Mucosa of rectum (tissue), 2 donors: ENCODE results near the gene ZHX3.
A peak's percentile ranks its signal among the peaks of the same experiment; 100 is the strongest.

Experiments
- H3K27ac ChIP-seq, 2 donors: one replicate each; pipeline ENCODE4 v1.7.0; 2013; ENCODE audit warnings: inconsistent platforms in 2 of 2, low read depth in 2 of 2, low read length in 2 of 2
- H3K27me3 ChIP-seq, 2 donors: one replicate each; pipeline ENCODE4 v1.7.0; 2013; ENCODE audit warnings: low read length in 2 of 2; ENCODE audit not compliant: control insufficient read depth in 2 of 2, insufficient read depth in 2 of 2
- H3K36me3 ChIP-seq, 2 donors: one replicate each; pipeline ENCODE4 v1.7.0; 2013; ENCODE audit warnings: low read length in 2 of 2; ENCODE audit not compliant: control insufficient read depth in 2 of 2, insufficient read depth in 2 of 2
- H3K4me1 ChIP-seq, 2 donors: one replicate each; pipeline ENCODE4 v1.7.0; 2013; ENCODE audit warnings: low read length in 2 of 2, mild to moderate bottlenecking in 1 of 2; ENCODE audit not compliant: control insufficient read depth in 2 of 2, insufficient read depth in 2 of 2
- H3K4me3 ChIP-seq, 2 donors: one replicate each; pipeline ENCODE4 v1.7.0; 2013; ENCODE audit warnings: low read length in 2 of 2
- H3K9ac ChIP-seq, 2 donors: one replicate each; pipeline ENCODE4 v1.7.0; 2013; ENCODE audit warnings: low read length in 2 of 2, low read depth in 1 of 2, mild to moderate bottlenecking in 1 of 2
- H3K9me3 ChIP-seq, 2 donors: one replicate each; pipeline ENCODE4 v1.7.0; 2013; ENCODE audit warnings: low read length in 2 of 2; ENCODE audit not compliant: control insufficient read depth in 2 of 2
- donor health status: healthy.
- donor health status: Normal muscosa, but diverticular disease.

ZHX3 gene

DNA sequence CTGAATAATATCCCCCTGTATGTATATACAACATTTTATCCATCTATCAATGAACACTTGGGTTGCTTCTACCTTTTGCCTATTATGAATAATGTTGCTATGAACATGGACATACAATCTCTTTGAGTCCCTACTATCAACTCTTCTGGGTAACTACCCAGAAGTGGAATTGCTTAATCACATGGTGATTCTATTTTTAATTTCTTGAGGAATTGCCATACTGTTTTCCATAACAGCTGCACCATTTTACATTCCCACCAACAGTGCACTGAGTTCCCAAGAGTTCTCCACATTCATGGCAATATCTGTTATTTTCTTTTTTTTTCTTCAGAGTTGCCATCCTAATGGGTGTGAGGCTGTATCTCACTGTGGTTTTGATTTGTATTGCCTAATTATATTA, 88.3 kb downstream of the ZHX3 start:
- Histone ChIP-seq H3K27ac (no peak overlapping the region), H3K4me3 (no peak overlapping the region), H3K9ac (no peak overlapping the region), H3K36me3 (no peaks in the 10 kb centered on the region), H3K9me3 (no peaks in the 10 kb centered on the region), H3K4me1 (peaks cover 3 to 11% of the 10 kb centered on the region in 2 donors), H3K27me3 (no peaks in the 10 kb centered on the region)

- H3K4me3 ChIP-seq, result no peak overlapping the region
- no peak overlapping the region for H3K27ac ChIP-seq
- H3K9me3 ChIP-seq, result no peaks in the 10 kb centered on the region
- no peak overlapping the region for H3K9ac ChIP-seq
- H3K4me1 ChIP-seq, result peaks cover 3 to 11% of the 10 kb centered on the region in 2 donors
- H3K36me3 ChIP-seq, result no peaks in the 10 kb centered on the region
- no peaks in the 10 kb centered on the region for H3K27me3 ChIP-seq
These were observed 88.7 kb downstream of the ZHX3 start for GRCh38 chr20:41228858-41229257.

DNA sequence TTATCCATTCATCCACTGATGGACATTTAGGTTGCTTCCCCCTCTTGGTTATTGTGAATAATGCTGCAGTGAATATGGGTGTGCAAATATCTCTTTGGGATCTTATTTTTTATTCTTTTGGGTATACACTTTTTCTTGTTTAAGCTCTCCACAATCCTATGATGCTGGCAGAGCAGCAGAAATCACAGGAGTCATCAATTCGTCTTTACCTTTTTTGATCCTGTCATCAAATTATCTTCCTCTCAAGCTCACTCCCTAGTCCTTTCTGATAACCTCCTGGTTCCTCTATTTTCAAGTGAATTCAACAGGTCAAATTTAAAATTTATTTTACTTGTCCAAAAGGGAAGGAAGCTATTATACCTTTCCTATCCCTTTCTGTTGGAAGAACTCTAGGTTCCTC, 91.1 kb downstream of the ZHX3 start:
- no peak overlapping the region for H3K27ac ChIP-seq
- no peak overlapping the region for H3K4me3 ChIP-seq
- no peaks in the 10 kb centered on the region for H3K4me1 ChIP-seq
- no peaks in the 10 kb centered on the region for H3K9me3 ChIP-seq
- no peaks in the 10 kb centered on the region for H3K27me3 ChIP-seq
- H3K9ac ChIP-seq, result no peak overlapping the region
- no peaks in the 10 kb centered on the region for H3K36me3 ChIP-seq

- Histone ChIP-seq H3K27me3 (no peaks in the 10 kb centered on the region), H3K4me3 (no peak overlapping the region), H3K36me3 (no peaks in the 10 kb centered on the region), H3K4me1 (no peaks in the 10 kb centered on the region), H3K9me3 (no peaks in the 10 kb centered on the region), H3K9ac (no peak overlapping the region), H3K27ac (no peak overlapping the region)
These were observed 92.4 kb downstream of the ZHX3 start for GRCh38 chr20:41225091-41225490.

- Histone ChIP-seq H3K36me3 (no peaks in the 10 kb centered on the region), H3K4me1 (no peaks in the 10 kb centered on the region), H3K27me3 (no peaks in the 10 kb centered on the region), H3K9ac (no peak overlapping the region), H3K27ac (no peak overlapping the region), H3K4me3 (no peak overlapping the region), H3K9me3 (no peaks in the 10 kb centered on the region)
These were observed 93.2 kb downstream of the ZHX3 start for GRCh38 chr20:41224281-41224680.

GRCh38 chr20:41223112-41223511, 94.4 kb downstream of the ZHX3 start:
- no peak overlapping the region for H3K9ac ChIP-seq
- H3K4me1 ChIP-seq, result no peaks in the 10 kb centered on the region
- H3K4me3 ChIP-seq, result no peak overlapping the region
- H3K36me3 ChIP-seq, result no peaks in the 10 kb centered on the region
- no peaks in the 10 kb centered on the region for H3K9me3 ChIP-seq
- no peaks in the 10 kb centered on the region for H3K27me3 ChIP-seq
- no peak overlapping the region for H3K27ac ChIP-seq

- no peaks in the 10 kb centered on the region for H3K4me1 ChIP-seq
- no peaks in the 10 kb centered on the region for H3K9me3 ChIP-seq
- H3K27ac ChIP-seq, result no peak overlapping the region
- no peak overlapping the region for H3K9ac ChIP-seq
- H3K4me3 ChIP-seq, result no peak overlapping the region
- H3K36me3 ChIP-seq, result no peaks in the 10 kb centered on the region
- H3K27me3 ChIP-seq, result no peaks in the 10 kb centered on the region
These were observed 94.8 kb downstream of the ZHX3 start for GRCh38 chr20:41222703-41223102.

DNA sequence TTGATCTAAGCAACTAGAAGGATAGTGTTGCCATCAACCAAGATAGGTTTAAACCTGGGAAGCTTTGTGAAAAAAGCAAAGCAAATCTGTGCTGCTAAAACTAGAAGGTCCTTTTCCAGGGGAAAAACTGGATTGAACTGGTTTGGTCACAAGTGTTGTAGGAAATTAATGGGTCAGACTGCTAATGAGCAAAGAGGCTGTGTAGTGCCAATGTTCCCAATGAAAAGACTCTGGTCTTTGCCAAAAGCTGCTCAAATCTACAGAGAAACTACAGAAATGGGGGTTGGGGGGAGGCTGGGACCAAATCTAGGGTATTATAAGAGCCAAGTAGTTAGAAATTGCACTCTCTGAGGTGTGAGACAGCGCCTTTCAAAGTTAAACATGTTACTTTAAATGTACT, 95.2 kb downstream of the ZHX3 start:
- Histone ChIP-seq H3K9ac (no peak overlapping the region), H3K27ac (peak overlapping the region in 1 of 2 donors; percentile 44), H3K4me3 (no peak overlapping the region), H3K36me3 (no peaks in the 10 kb centered on the region), H3K4me1 (no peaks in the 10 kb centered on the region), H3K9me3 (no peaks in the 10 kb centered on the region), H3K27me3 (no peaks in the 10 kb centered on the region)

- H3K27me3 ChIP-seq, result no peaks in the 10 kb centered on the region
- peak overlapping the region in 1 of 2 donors; percentile 44 for H3K27ac ChIP-seq
- H3K9me3 ChIP-seq, result no peaks in the 10 kb centered on the region
- H3K9ac ChIP-seq, result no peak overlapping the region
- no peak overlapping the region for H3K4me3 ChIP-seq
- H3K36me3 ChIP-seq, result no peaks in the 10 kb centered on the region
- no peaks in the 10 kb centered on the region for H3K4me1 ChIP-seq
These were observed 95.8 kb downstream of the ZHX3 start for GRCh38 chr20:41221614-41222218.

DNA sequence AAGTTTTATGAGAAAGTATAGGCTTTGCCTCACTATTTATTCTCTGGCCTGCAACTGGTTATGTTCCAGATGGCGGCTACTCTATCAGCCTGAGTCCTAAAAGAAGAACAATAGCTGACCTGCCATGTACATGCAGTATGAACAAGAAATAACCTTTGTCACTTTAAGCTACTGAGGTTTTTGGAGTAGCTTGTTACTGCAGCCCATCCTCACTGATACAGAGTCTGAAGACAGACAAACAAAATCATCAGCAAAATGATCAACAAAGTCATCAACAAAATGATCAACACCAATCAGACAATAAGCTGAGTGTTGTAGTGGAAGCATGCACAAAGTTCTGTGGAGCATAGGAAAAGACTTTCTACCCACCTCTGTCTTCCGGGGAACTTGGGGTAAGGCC, 97.7 kb downstream of the ZHX3 start:
- no peaks in the 10 kb centered on the region for H3K36me3 ChIP-seq
- no peaks in the 10 kb centered on the region for H3K4me1 ChIP-seq
- H3K27me3 ChIP-seq, result no peaks in the 10 kb centered on the region
- no peak overlapping the region for H3K27ac ChIP-seq
- no peak overlapping the region for H3K9ac ChIP-seq
- H3K9me3 ChIP-seq, result no peaks in the 10 kb centered on the region
- H3K4me3 ChIP-seq, result no peak overlapping the region

DNA sequence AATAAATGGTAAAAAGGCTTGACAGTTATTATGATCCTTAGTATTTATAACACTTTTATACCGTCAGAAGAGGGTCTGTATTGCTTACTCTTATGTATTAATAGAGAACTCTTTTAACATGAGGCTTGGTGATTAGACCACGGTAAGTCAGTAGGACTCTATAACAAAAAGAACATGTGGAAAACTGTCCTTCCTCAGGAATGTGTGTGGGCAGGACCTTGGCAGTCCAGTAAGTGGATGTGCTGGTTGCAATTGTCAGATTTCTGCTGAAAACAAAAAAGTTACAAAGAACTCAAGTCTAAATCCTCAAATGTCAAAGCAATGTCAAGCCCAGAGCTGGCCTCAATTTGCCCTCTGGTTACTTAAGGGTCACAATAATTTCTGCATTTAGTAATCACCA, 99.1 kb downstream of the ZHX3 start:
- no peaks in the 10 kb centered on the region for H3K9me3 ChIP-seq
- H3K36me3 ChIP-seq, result no peaks in the 10 kb centered on the region
- no peak overlapping the region for H3K27ac ChIP-seq
- no peaks in the 10 kb centered on the region for H3K4me1 ChIP-seq
- H3K9ac ChIP-seq, result no peak overlapping the region
- no peaks in the 10 kb centered on the region for H3K27me3 ChIP-seq
- H3K4me3 ChIP-seq, result no peak overlapping the region
